NCI-H187 (cell line): ENCODE data around the gene TAF1B.
A peak's percentile ranks its signal among the peaks of the same experiment; 100 is the strongest.

Source experiments
- DNase-seq, 2 experiments: peaks; one replicate each; lab custom pipeline; 2025; lab: John Stamatoyannopoulos, UW

TAF1B gene

GRCh38 chr2:9843229-9844035 lies at the start of gene TAF1B:
TAF1B (plus strand) TSS chr2:9843474; CDS start chr2:9843542, 68 bp downstream.
- peak; percentile 92 to 94 for DNase-seq

GRCh38 chr2:9793918-9794717 lies 49.2 kb upstream of the TAF1B start:
- DNase-seq, result no peak

GRCh38 chr2:9795071-9795470 lies 48.2 kb upstream of the TAF1B start:
- no peak for DNase-seq

GRCh38 chr2:9796056-9797010 lies 46.9 kb upstream of the TAF1B start:
- no peak for DNase-seq

GRCh38 chr2:9797086-9797485 lies 46.2 kb upstream of the TAF1B start:
- DNase-seq, result no peak

GRCh38 chr2:9797681-9798556 lies 45.4 kb upstream of the TAF1B start:
- DNase-seq, result no peak

GRCh38 chr2:9799011-9799596 lies 44.2 kb upstream of the TAF1B start:
- no peak for DNase-seq

GRCh38 chr2:9799729-9800632 lies 43.3 kb upstream of the TAF1B start:
- peak; percentile 67 to 73 for DNase-seq

- DNase-seq, result no peak
These were observed 42.7 kb upstream of the TAF1B start for GRCh38 chr2:9800639-9800974.

GRCh38 chr2:9800975-9801726 lies 42.1 kb upstream of the TAF1B start:
- no peak for DNase-seq

- no peak for DNase-seq
These were observed 40.7 kb upstream of the TAF1B start for GRCh38 chr2:9802576-9802993.

- DNase-seq, result no peak
These were observed 40.1 kb upstream of the TAF1B start for GRCh38 chr2:9803023-9803805.

GRCh38 chr2:9805435-9806297 lies 37.6 kb upstream of the TAF1B start:
- DNase-seq, result no peak

- DNase-seq, result no peak
These were observed 37.0 kb upstream of the TAF1B start for GRCh38 chr2:9806298-9806610.

- DNase-seq, result no peak
These were observed 36.6 kb upstream of the TAF1B start for GRCh38 chr2:9806656-9807055.

GRCh38 chr2:9807056-9807455 lies 36.2 kb upstream of the TAF1B start:
- DNase-seq, result no peak

- no peak for DNase-seq
These were observed 35.5 kb upstream of the TAF1B start for GRCh38 chr2:9807555-9808305.
